Hepatocyte (in vitro differentiated cells): ENCODE results near the gene PACRG.

ENCODE experiments used
- EZH2 ChIP-seq: fragments of 200-600 bp; sonication (generic); IDR thresholded peaks from 2 replicates; pipeline ENCODE4 v1.6.1; 2016; ENCODE audit warnings: antibody characterized with exemption, mild to moderate bottlenecking, borderline replicate concordance
- TF ChIP-seq, protein P1 (sequence below): fragments of 200-600 bp; sonication (generic); IDR thresholded peaks from 2 replicates; pipeline ENCODE4 v1.5.1; 2016; ENCODE audit warnings: antibody characterized with exemption, mild to moderate bottlenecking; ENCODE audit not compliant: poor library complexity

DNA sequence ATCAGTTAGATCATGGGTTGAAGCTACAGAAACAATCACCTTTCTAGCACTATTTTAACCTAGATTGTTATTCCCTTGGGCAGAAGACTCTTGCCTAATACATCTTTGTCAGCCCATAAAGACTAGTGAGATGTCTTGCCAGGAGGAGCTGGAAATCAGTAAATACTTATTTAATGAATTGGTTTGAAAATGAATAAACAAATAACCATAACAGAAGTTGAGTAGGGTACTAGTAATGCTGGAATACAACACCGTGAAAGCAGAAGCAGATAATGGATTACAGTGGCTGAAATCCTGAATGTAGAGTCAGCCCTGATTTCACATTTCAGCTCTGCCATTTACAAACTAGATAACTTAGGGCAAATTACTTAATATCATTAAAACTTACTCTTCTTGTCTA, 236.1 kb downstream of the PACRG start:
- TF ChIP-seq, protein P1, sequence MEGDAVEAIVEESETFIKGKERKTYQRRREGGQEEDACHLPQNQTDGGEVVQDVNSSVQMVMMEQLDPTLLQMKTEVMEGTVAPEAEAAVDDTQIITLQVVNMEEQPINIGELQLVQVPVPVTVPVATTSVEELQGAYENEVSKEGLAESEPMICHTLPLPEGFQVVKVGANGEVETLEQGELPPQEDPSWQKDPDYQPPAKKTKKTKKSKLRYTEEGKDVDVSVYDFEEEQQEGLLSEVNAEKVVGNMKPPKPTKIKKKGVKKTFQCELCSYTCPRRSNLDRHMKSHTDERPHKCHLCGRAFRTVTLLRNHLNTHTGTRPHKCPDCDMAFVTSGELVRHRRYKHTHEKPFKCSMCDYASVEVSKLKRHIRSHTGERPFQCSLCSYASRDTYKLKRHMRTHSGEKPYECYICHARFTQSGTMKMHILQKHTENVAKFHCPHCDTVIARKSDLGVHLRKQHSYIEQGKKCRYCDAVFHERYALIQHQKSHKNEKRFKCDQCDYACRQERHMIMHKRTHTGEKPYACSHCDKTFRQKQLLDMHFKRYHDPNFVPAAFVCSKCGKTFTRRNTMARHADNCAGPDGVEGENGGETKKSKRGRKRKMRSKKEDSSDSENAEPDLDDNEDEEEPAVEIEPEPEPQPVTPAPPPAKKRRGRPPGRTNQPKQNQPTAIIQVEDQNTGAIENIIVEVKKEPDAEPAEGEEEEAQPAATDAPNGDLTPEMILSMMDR, result no peak
- TF ChIP-seq EZH2, result no peak
